ENCODE measurements around the gene RPL18. TPM values are rescaled to one million over a fixed set of nuclear protein-coding genes. Genes with fewer than 3 reads are reported as not detected.

RPL18 gene
- total and polyA plus RNA-seq, 9 of the 15 experiments (the other 6 are each of a cell fraction or from before 2014, with no cell fraction given): 312 to 2,635 (median 1,653) TPM

DNA sequence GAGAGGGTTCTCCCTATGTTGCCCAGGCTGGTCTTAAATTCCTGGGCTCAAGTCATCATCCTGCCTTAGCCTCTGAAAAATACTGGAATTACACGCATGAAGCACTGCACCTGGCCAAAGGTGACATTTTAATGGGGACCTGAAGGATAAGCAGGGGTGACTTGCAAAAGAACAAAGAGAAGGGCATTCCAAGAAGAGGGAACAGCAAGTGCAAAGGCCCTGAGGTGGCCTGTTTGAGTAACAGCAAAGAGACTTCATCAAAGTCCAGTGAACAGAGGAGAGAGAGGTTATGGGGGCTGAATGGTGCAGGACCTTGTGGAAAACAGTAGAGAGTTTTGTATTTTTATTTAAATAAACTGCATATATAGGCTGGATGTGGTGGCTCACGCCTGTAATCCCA, 22.9 kb upstream of the RPL18 start:
- POLR2A ChIA-PET: interaction anchor here (0.8 to 1.1 kb wide), 2 partner anchors 34 to 342 kb away, joined by 3 read pairs; no protein-coding TSS in a partner anchor
- Histone ChIP-seq H3K27me3 (ENCODE audit: control insufficient read depth in 2 of 2, insufficient read depth in 2 of 2, low read length in 2 of 2) (no peaks in the 10 kb centered on the region), H4K20me1 (replicated peaks; ENCODE audit: control insufficient read depth, insufficient read depth, low read length) (0 out of 2 replicates have a peak, but pooled peaks cover 4% of the 10 kb centered on the region), H3K4me2 (ENCODE audit: insufficient read depth, low read length) (no peak overlapping the region), H2AFZ (ENCODE audit: low read depth, low read length) (no peak overlapping the region), H3K9ac (ENCODE audit: insufficient read depth in 1 of 2, low read depth in 2 of 2, low read length in 2 of 2) (no peak overlapping the region), H3K36me3 (ENCODE audit: control insufficient read depth, insufficient read depth, low read length) (no peaks in the 10 kb centered on the region), H3K4me1 (replicated peaks in 1 of 2; ENCODE audit: control insufficient read depth in 2 of 2, insufficient read depth in 2 of 2, low read length in 2 of 2) (peaks cover 29 to 55% of the 10 kb centered on the region in 2 experiments), H3K9me1 (ENCODE audit: control insufficient read depth, insufficient read depth, low read length) (no peaks in the 10 kb centered on the region), H3K79me2 (ENCODE audit: control insufficient read depth, insufficient read depth, low read length) (peaks cover 18% of the 10 kb centered on the region; the same call in 2 of the 3 replicates), H3K4me3 (no peak overlapping the region), H3K9me3 (replicated peaks; ENCODE audit: control insufficient read depth, insufficient read depth, low read depth, low read length) (no peaks in the 10 kb centered on the region), H3K27ac (ENCODE audit: extremely low read depth, low read depth, low read length) (no peak overlapping the region)
- CTCF ChIA-PET (ENCODE audit: low intra/inter-chr PET ratio): no interaction called here
- no TSS peak for BruUV-seq (replicated peaks)
- peak; percentile 41 to 63; a peak in 3 of 4 replicates for TF ChIP-seq KDM1A (IDR thresholded peaks at IDR 0.05)
- TF ChIP-seq SMARCA5 (IDR thresholded peaks at IDR 0.05): 0 out of 2 replicates have a peak, but pooled peaks have one; percentile 37
- no peak for TF ChIP-seq GATAD2B (IDR thresholded peaks at IDR 0.05; ENCODE audit: borderline replicate concordance)
- TF ChIP-seq BCOR (IDR thresholded peaks at IDR 0.05): peak; percentile 82
- TF ChIP-seq HDAC2 (IDR thresholded peaks at IDR 0.05): 0 out of 2 replicates have a peak, but pooled peaks have one; percentile 25
- peak; percentile 69 for TF ChIP-seq RBM25 (IDR thresholded peaks at IDR 0.05; ENCODE audit: low read depth, low read length, severe bottlenecking)
- TF ChIP-seq ESRRA (IDR thresholded peaks at IDR 0.05; ENCODE audit: borderline replicate concordance, low read depth): no peak
- in situ Hi-C loops (cut with MboI): loop anchor here (5.0 to 10.0 kb wide), 2 partner anchors 195 to 333 kb away; partner anchors contain the start of gene HSD17B14
- WGBS (ENCODE audit: insufficient coverage, low coverage, missing lambda C conversion rate): 93% methylated on average over 2 of the region's 2 CpGs
- intact Hi-C loops (cut with micrococcal nuclease): no loop called here
- DNase-seq (ENCODE audit: extremely low read depth in 1 of 4, low spot score in 3 of 4) (no peak), ATAC-seq (no peak), FAIRE-seq (no peak)

Data from K562 (cell line).